Measurements from ENCODE around the gene PIP4K2A.
"Not testable (repeated sequence)": the region's sequence is repeated elsewhere in the genome, so short reads cannot be mapped to it uniquely, and the experiment has no call there.

PIP4K2A gene

GRCh38 chr10:22504766-22505165 is 209.6 kb downstream of the PIP4K2A start:
- FAIRE-seq = no peak

- FAIRE-seq = no peak
Measured at GRCh38 chr10:22503315-22504088, 210.9 kb downstream of the PIP4K2A start.

GRCh38 chr10:22501863-22502262 is 212.5 kb downstream of the PIP4K2A start:
- FAIRE-seq = no peak

- no peak for FAIRE-seq
Measured at GRCh38 chr10:22501413-22501812, 213.0 kb downstream of the PIP4K2A start.

DNA sequence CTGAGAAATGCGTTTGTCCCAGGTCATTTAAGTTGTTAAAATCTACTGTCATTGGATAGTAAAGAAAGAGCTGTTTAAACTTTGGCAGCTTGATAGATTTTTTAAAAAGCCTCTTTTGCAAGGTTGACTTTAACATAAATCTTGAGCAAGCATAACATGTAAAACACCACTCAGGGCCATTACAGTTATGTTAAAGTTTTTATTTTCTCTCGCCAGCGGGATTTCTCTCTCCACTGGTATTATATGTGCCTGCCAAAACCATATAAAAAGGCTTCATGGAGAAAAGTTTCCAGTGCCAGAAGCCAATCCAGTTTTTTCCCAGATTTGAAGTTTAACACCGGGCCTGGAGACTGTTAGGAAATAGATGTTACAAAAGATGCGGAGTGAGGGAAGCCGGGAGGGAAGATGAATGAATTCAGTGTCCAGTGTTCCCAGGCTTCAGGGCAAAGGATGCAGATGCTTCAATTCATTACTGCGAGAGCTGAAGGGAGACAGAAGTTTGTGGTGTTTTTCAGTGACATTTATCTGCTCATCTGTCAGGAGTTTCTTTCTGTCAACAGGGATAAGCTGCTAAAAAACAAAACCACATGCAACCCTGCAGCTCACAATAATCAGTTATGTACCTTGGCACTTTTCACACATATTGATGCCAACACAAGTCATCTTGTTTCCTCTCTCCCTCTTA is 213.6 kb downstream of the PIP4K2A start:
- no peak for FAIRE-seq

DNA sequence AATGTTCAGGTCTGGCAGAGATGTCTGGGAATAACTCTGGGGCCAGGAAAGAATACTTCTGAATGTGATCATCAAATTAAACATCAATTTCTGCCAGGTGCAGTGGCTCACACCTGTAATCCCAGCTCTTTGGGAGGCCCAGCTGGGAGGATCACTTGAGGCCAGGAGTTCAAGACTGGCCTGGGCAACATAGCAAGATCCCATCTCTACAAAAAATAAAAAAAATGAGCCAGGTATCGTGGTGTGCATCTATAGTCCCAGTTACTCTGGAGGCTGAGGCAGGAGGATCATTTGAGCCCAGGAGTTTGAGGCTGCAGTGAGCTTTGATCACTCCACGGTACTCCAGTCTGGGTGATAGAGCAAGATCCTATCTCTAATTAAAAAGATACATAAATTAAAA is 214.4 kb downstream of the PIP4K2A start:
- not testable (repeated sequence) for FAIRE-seq

GRCh38 chr10:22495396-22495795 is 219.0 kb downstream of the PIP4K2A start:
- no peak for FAIRE-seq

GRCh38 chr10:22494007-22494406 is 220.4 kb downstream of the PIP4K2A start:
- FAIRE-seq = no peak

- FAIRE-seq = no peak
Measured at GRCh38 chr10:22491931-22492615, 222.3 kb downstream of the PIP4K2A start.

DNA sequence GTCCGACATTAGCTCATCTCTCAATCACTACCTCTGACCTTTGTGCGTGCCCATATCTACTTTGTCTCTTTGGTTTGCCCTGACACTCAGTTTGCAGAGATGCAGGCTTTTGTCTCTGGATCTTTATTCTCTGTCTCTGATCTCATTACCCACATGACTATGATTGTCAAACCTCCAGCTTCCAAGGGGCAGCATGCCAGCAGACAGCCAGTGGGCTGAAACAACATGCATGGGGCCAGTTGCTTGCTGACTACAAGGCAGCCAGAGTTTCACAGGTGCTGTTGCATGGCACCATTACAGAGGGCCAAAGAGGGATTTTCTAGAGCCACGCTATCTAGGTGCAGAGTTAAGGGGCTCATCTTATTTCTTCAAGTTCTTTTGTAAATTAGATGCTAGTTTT is 222.9 kb downstream of the PIP4K2A start:
- no peak for FAIRE-seq

- FAIRE-seq = no peak
Measured at GRCh38 chr10:22489975-22490374, 224.4 kb downstream of the PIP4K2A start.

DNA sequence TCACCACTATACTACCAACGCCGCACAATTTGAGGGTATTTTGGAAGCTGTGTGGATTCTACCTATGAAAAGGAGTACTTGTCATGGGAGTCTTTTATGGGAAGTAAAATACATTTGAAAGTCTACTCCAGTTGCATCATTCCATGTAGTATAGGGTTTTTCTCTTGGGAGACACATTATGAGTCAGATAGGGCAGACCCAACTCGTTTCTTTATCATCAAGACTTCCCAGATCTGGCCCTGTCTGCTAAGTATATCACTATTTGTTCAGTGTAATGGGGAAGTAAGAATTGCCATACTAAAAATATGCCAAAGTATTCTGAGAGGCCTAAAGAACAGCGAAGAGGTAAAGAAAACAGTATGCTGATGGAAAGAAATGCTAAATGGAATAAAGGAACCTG is 224.9 kb downstream of the PIP4K2A start:
- FAIRE-seq = no peak

GRCh38 chr10:22486431-22486830 is 227.9 kb downstream of the PIP4K2A start:
- no peak for FAIRE-seq

Measured in endometrium (tissue), 2 donors.